SK-N-SH (cell line): ENCODE data around the gene TM6SF1.

Experiments used
- EP300 ChIP-seq, 2 experiments: IDR thresholded peaks; 2 replicates each; pipeline versions ENCODE4 v1.4.0 to v1.6.1; 2012; ENCODE audit warnings: borderline replicate concordance in 1 of 2, low read depth in 1 of 2, low read length in 1 of 2
- EZH2phosphoT487 ChIP-seq: fragments of 200-600 bp; sonication (generic); IDR thresholded peaks from 2 replicates; pipeline ENCODE4 v1.6.1; 2017; ENCODE audit warnings: low read depth, mixed run types, mild to moderate bottlenecking, antibody characterized with exemption, moderate library complexity, borderline replicate concordance
- FOSL2 ChIP-seq: IDR thresholded peaks from 2 replicates; pipeline ENCODE4 v1.4.0; 2012; ENCODE audit warnings: low read depth, mild to moderate bottlenecking, moderate library complexity, borderline replicate concordance
- GATA2 ChIP-seq: sonication (generic); formaldehyde crosslinking; IDR thresholded peaks from 2 replicates; pipeline ENCODE4 v1.5.0; 2020; ENCODE audit warnings: mild to moderate bottlenecking, missing genetic modification reagents
- RAD21 ChIP-seq: IDR thresholded peaks from 2 replicates; pipeline ENCODE4 v1.6.1; 2012; ENCODE audit warnings: mild to moderate bottlenecking, low read length
- RFX5 ChIP-seq: IDR thresholded peaks from 2 replicates; pipeline ENCODE4 v1.6.1; 2012; ENCODE audit warnings: mild to moderate bottlenecking, improper control_type of control experiment, low read length
- RXRA ChIP-seq: IDR thresholded peaks from 2 replicates; pipeline ENCODE4 v1.4.0; 2012; ENCODE audit warnings: low read depth, mild to moderate bottlenecking, borderline replicate concordance
- TF ChIP-seq, protein P1 (sequence below): fragments of 200-600 bp; sonication (generic); IDR thresholded peaks from 2 replicates; pipeline ENCODE4 v1.6.1; 2017; ENCODE audit warnings: antibody characterized with exemption, mild to moderate bottlenecking, moderate library complexity
- TF ChIP-seq, protein P2 (sequence below): IDR thresholded peaks from 2 replicates; pipeline ENCODE4 v1.4.0; 2012; ENCODE audit warnings: low read depth, borderline replicate concordance

DNA sequence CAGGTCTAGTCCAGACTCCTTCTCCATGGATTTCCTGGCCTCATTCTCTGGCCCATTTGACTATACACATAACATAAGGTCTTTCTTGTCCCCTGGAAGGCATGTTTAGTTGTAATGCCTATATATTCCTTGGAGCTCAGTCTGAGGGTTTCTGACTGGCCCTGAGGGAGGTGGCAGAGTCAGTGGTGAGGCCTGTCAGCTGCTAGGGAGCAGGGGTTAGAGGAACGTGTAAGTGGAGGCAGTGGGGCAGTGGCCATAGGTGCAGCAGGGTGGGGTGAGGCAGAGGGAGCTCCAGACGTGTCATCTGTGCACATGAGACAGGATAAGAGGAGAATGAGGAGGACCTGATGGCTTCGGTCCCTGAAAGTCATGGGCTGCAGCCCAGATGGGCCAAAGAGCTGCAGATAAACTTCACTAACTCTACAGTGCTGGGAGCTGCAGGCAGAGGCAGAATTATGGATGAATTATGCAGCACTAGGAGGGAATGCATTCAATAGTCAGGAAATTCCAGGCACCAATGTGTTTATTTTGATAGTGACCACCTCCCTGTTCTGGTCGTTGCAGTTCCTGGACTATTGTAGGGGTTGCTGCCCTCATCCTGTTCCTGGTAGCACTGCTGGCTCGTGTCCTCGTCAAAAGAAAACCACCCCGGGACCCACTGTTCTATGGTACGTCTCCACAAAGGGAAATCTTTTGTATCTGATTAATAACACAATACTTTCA is 4.9 kb downstream of the TM6SF1 start:
- no peak for TF ChIP-seq RFX5
- no peak for TF ChIP-seq EZH2phosphoT487
- TF ChIP-seq, protein P1, sequence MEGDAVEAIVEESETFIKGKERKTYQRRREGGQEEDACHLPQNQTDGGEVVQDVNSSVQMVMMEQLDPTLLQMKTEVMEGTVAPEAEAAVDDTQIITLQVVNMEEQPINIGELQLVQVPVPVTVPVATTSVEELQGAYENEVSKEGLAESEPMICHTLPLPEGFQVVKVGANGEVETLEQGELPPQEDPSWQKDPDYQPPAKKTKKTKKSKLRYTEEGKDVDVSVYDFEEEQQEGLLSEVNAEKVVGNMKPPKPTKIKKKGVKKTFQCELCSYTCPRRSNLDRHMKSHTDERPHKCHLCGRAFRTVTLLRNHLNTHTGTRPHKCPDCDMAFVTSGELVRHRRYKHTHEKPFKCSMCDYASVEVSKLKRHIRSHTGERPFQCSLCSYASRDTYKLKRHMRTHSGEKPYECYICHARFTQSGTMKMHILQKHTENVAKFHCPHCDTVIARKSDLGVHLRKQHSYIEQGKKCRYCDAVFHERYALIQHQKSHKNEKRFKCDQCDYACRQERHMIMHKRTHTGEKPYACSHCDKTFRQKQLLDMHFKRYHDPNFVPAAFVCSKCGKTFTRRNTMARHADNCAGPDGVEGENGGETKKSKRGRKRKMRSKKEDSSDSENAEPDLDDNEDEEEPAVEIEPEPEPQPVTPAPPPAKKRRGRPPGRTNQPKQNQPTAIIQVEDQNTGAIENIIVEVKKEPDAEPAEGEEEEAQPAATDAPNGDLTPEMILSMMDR = no peak
- no peak for TF ChIP-seq EP300 (IDR thresholded peaks at IDR 0.05; ENCODE audit: borderline replicate concordance in 1 of 2, low read depth in 1 of 2, low read length in 1 of 2)
- no peak for TF ChIP-seq FOSL2
- no peak for TF ChIP-seq RAD21
- no peak for TF ChIP-seq GATA2 (CRISPR knock-in tag)
- TF ChIP-seq, protein P2, sequence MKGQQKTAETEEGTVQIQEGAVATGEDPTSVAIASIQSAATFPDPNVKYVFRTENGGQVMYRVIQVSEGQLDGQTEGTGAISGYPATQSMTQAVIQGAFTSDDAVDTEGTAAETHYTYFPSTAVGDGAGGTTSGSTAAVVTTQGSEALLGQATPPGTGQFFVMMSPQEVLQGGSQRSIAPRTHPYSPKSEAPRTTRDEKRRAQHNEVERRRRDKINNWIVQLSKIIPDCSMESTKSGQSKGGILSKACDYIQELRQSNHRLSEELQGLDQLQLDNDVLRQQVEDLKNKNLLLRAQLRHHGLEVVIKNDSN = no peak
- TF ChIP-seq RXRA = no peak
